K562 (cell line): Measurements from ENCODE around the gene DLGAP1. TPM values are rescaled to one million over a fixed set of nuclear protein-coding genes. Genes with fewer than 3 reads are reported as not detected.
A peak's percentile ranks its signal among the peaks of the same experiment; 100 is the strongest.

ENCODE experiments used
- DIDO1 ChIP-seq: fragments of 450-650 bp; IDR thresholded peaks from 2 replicates; pipeline ENCODE4 v1.6.1; 2016; ENCODE audit warnings: low read depth, missing biosample characterization, missing genetic modification characterization
- ELF4 ChIP-seq: fragments of 450-650 bp; formaldehyde crosslinking; IDR thresholded peaks from 2 replicates; pipeline ENCODE4 v1.4.0; 2022; ENCODE audit warnings: missing genetic modification characterization
- ETV1 ChIP-seq: fragments of 450-650 bp; conservative IDR thresholded peaks from 2 replicates; pipeline ENCODE4 v1.6.1; 2016; ENCODE audit warnings: missing genetic modification characterization, control low read depth, low read depth, missing compliant biosample characterization
- HDAC2 ChIP-seq: fragments of 450-650 bp; IDR thresholded peaks from 2 replicates; pipeline ENCODE4 v1.6.1; 2016; ENCODE audit warnings: mild to moderate bottlenecking
- JUN ChIP-seq, 2 experiments: sonication (generic) in 1 of 2; formaldehyde crosslinking in 1 of 2; IDR thresholded peaks; 2 replicates each; pipeline versions ENCODE4 v1.6.1 to v1.8.0; 2012 to 2022; ENCODE audit warnings: borderline replicate concordance in 2 of 2, mild to moderate bottlenecking in 2 of 2, improper control_type of control experiment in 1 of 2, low read depth in 1 of 2, low read length in 1 of 2, missing genetic modification reagents in 1 of 2
- NR2C2 ChIP-seq, 2 experiments: fragments of 200-800 bp in 1 of 2; sonication (Bioruptor generic) in 1 of 2; sonication (generic) in 1 of 2; formaldehyde crosslinking in 1 of 2; IDR thresholded peaks; 2 replicates each; pipeline versions ENCODE4 v1.6.1 to v1.8.0; 2016 to 2022; ENCODE audit warnings: mild to moderate bottlenecking in 1 of 2, missing compliant biosample characterization in 1 of 2, missing genetic modification characterization in 1 of 2, missing genetic modification reagents in 1 of 2
- RBM34 ChIP-seq: fragments of 200-400 bp; formaldehyde crosslinking; IDR thresholded peaks from 2 replicates; pipeline ENCODE4 v1.6.1; 2018; ENCODE audit warnings: low read length, borderline replicate concordance; ENCODE audit not compliant: insufficient read depth
- YY1 ChIP-seq, 3 experiments: IDR thresholded peaks; 2 replicates each; pipeline ENCODE4 v1.6.1; 2011; ENCODE audit warnings: low read length in 2 of 3, mild to moderate bottlenecking in 2 of 3, moderate library complexity in 2 of 3, borderline replicate concordance in 1 of 3, control low read depth in 1 of 3, low read depth in 1 of 3; ENCODE audit not compliant: insufficient read depth in 3 of 3, insufficient replicate concordance in 2 of 3, control insufficient read depth in 1 of 3, insufficient read length in 1 of 3; ENCODE audit errors: extremely low read depth in 1 of 3
- polyA plus RNA-seq, 8 experiments: library from polyadenylated mRNA; depleted of rRNA in 4 of 8; stranded (reverse) in 5 of 8; unstranded in 3 of 8; fragments of >200 nt; fragmentation: Nextera tagmentation in 2 of 8; fragmentation: Illumina TruSeq in 1 of 8; extraction: Ambion mirVana in 2 of 8; extraction: Trizol in 1 of 8; gene quantifications; 2 replicates each; pipeline versions ENCODE4 v1.2.1 to v1.2.3, GENCODE V29; 2011 to 2014; ENCODE audit warnings: inconsistent platforms in 1 of 8, missing spikeins in 1 of 8
- total RNA-seq, 7 experiments: library from RNA; depleted of rRNA in 6 of 7; stranded (reverse); fragments of >200 nt in 6 of 7; fragmentation: Illumina TruSeq in 2 of 7; extraction: Trizol in 2 of 7; gene quantifications; 2 replicates each; pipeline versions ENCODE4 v1.2.1 to v1.2.3, GENCODE V29; 2011 to 2021; ENCODE audit warnings: low replicate concordance in 1 of 7
- TF ChIP-seq, protein P1 (sequence below): fragments of 250-450 bp; sonication (Bioruptor Pico); IDR thresholded peaks from 2 replicates; pipeline ENCODE4 v1.5.0; 2021
- TF ChIP-seq, protein P2 (sequence below): fragments of 450-650 bp; IDR thresholded peaks from 2 replicates; pipeline ENCODE4 v1.7.1; 2018; ENCODE audit warnings: mild to moderate bottlenecking, low read depth; ENCODE audit not compliant: partially characterized antibody
- TF ChIP-seq, protein P3 (sequence below), 2 experiments: fragments of 150-350 bp in 1 of 2; IDR thresholded peaks; 2 replicates each; pipeline ENCODE4 v1.6.1; 2012 to 2016; ENCODE audit warnings: low read depth in 2 of 2, low read length in 2 of 2, mild to moderate bottlenecking in 1 of 2, moderate library complexity in 1 of 2
- TF ChIP-seq, protein P4 (sequence below), 2 experiments: fragments of 250-450 bp in 1 of 2; fragments of 450-650 bp in 1 of 2; sonication (Bioruptor Pico) in 1 of 2; IDR thresholded peaks; 2 replicates each; pipeline versions ENCODE4 v1.6.1 to v1.8.0; 2016 to 2021; ENCODE audit warnings: mild to moderate bottlenecking in 2 of 2, moderate library complexity in 2 of 2, missing compliant biosample characterization in 1 of 2, missing genetic modification characterization in 1 of 2
- TF ChIP-seq, protein P5 (sequence below): fragments of 250-450 bp; sonication (Bioruptor Pico); IDR thresholded peaks from 2 replicates; pipeline ENCODE4 v1.4.0; 2020

Gene DLGAP1
- total and polyA plus RNA-seq, 9 of the 15 experiments (the other 6 are each of a cell fraction or from before 2014, with no cell fraction given): 0.04 to 0.22 (median 0.08) TPM

DNA sequence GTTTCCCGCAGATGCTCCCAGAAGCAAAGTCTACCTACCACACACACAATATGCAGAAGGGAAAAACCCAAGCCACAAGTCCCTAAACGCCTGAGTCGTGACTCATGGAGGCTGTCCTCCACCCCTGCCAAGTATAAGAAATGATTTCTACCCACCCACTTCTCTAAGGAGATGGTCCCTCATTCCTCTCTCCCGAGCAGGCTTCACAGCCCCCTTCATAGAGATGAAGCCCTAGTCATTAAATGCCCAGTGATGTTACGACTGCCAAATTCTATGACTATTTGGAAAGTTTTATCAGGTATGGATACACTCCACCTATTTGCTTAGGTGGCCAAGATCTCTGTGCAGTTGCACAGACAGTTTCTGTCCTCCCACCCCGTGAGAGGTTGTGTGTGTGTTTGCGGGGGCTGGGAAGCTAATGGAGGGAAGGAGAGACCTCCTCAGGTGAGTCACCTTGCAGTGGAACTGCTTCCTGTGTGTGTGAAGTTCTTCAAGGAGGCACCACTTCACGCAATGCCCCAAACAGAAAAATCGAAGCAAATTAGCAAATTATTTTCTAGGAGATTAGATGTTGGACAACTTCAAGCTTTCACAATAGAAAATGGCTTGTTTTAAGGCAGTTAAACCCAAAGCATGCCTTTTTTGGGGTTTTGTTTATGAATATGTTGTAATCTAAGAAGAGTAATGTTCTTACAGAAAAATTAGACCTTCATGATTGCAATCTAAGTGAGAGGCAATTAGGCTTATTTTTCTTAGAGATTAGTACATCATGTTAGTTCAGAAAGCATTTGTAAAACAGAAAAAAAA is 830.0 kb downstream of the DLGAP1 start (continued):
- TF ChIP-seq ETV1 (tag): peak; percentile 54; the same call in 1 of the 2 replicates
- TF ChIP-seq, protein P1, sequence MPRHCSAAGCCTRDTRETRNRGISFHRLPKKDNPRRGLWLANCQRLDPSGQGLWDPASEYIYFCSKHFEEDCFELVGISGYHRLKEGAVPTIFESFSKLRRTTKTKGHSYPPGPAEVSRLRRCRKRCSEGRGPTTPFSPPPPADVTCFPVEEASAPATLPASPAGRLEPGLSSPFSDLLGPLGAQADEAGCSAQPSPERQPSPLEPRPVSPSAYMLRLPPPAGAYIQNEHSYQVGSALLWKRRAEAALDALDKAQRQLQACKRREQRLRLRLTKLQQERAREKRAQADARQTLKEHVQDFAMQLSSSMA (CRISPR knock-in tag): no peak
- TF ChIP-seq, protein P2, sequence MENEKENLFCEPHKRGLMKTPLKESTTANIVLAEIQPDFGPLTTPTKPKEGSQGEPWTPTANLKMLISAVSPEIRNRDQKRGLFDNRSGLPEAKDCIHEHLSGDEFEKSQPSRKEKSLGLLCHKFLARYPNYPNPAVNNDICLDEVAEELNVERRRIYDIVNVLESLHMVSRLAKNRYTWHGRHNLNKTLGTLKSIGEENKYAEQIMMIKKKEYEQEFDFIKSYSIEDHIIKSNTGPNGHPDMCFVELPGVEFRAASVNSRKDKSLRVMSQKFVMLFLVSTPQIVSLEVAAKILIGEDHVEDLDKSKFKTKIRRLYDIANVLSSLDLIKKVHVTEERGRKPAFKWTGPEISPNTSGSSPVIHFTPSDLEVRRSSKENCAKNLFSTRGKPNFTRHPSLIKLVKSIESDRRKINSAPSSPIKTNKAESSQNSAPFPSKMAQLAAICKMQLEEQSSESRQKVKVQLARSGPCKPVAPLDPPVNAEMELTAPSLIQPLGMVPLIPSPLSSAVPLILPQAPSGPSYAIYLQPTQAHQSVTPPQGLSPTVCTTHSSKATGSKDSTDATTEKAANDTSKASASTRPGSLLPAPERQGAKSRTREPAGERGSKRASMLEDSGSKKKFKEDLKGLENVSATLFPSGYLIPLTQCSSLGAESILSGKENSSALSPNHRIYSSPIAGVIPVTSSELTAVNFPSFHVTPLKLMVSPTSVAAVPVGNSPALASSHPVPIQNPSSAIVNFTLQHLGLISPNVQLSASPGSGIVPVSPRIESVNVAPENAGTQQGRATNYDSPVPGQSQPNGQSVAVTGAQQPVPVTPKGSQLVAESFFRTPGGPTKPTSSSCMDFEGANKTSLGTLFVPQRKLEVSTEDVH: no peak
- TF ChIP-seq ELF4 (CRISPR knock-in tag): peak; percentile 67
- TF ChIP-seq, protein P3, sequence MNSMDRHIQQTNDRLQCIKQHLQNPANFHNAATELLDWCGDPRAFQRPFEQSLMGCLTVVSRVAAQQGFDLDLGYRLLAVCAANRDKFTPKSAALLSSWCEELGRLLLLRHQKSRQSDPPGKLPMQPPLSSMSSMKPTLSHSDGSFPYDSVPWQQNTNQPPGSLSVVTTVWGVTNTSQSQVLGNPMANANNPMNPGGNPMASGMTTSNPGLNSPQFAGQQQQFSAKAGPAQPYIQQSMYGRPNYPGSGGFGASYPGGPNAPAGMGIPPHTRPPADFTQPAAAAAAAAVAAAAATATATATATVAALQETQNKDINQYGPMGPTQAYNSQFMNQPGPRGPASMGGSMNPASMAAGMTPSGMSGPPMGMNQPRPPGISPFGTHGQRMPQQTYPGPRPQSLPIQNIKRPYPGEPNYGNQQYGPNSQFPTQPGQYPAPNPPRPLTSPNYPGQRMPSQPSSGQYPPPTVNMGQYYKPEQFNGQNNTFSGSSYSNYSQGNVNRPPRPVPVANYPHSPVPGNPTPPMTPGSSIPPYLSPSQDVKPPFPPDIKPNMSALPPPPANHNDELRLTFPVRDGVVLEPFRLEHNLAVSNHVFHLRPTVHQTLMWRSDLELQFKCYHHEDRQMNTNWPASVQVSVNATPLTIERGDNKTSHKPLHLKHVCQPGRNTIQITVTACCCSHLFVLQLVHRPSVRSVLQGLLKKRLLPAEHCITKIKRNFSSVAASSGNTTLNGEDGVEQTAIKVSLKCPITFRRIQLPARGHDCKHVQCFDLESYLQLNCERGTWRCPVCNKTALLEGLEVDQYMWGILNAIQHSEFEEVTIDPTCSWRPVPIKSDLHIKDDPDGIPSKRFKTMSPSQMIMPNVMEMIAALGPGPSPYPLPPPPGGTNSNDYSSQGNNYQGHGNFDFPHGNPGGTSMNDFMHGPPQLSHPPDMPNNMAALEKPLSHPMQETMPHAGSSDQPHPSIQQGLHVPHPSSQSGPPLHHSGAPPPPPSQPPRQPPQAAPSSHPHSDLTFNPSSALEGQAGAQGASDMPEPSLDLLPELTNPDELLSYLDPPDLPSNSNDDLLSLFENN (IDR thresholded peaks at IDR 0.05; ENCODE audit: low read depth in 2 of 2, low read length in 2 of 2): 0 out of 4 replicates have a peak, but pooled peaks of 1 of the 2 experiments have one; percentile 5
- no peak for TF ChIP-seq RBM34
- 0 out of 2 replicates have a peak, but pooled peaks have one; percentile 33 for TF ChIP-seq NR2C2 (CRISPR knock-in tag; IDR thresholded peaks at IDR 0.05)
- TF ChIP-seq NR2C2 (tag; IDR thresholded peaks at IDR 0.05): no peak
- TF ChIP-seq, protein P4, sequence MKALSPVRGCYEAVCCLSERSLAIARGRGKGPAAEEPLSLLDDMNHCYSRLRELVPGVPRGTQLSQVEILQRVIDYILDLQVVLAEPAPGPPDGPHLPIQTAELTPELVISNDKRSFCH (CRISPR knock-in tag; IDR thresholded peaks at IDR 0.05): peak; percentile 73; the same call in 1 of the 2 replicates
- TF ChIP-seq, protein P4 (tag; IDR thresholded peaks at IDR 0.05): peak; percentile 47
- TF ChIP-seq DIDO1 (tag): no peak
- TF ChIP-seq, protein P5, sequence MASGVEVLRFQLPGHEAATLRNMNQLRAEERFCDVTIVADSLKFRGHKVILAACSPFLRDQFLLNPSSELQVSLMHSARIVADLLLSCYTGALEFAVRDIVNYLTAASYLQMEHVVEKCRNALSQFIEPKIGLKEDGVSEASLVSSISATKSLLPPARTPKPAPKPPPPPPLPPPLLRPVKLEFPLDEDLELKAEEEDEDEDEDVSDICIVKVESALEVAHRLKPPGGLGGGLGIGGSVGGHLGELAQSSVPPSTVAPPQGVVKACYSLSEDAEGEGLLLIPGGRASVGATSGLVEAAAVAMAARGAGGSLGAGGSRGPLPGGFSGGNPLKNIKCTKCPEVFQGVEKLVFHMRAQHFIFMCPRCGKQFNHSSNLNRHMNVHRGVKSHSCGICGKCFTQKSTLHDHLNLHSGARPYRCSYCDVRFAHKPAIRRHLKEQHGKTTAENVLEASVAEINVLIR: peak; percentile 32; the same call in 1 of the 2 replicates
- TF ChIP-seq YY1 (IDR thresholded peaks at IDR 0.05; ENCODE audit: borderline replicate concordance in 1 of 3, control insufficient read depth in 1 of 3, extremely low read depth in 1 of 3, insufficient read depth in 3 of 3, insufficient read length in 1 of 3, insufficient replicate concordance in 2 of 3, low read depth in 1 of 3, low read length in 2 of 3): peak in 1 of 3 experiments; percentile 47
- TF ChIP-seq HDAC2: peak; percentile 24; the same call in 1 of the 2 replicates
- TF ChIP-seq JUN (IDR thresholded peaks at IDR 0.05; ENCODE audit: borderline replicate concordance, low read depth, low read length): peak; percentile 60; the same call in 1 of the 2 replicates
- TF ChIP-seq JUN (CRISPR knock-in tag; IDR thresholded peaks at IDR 0.05; ENCODE audit: borderline replicate concordance): peak; percentile 82; the same call in 1 of the 2 replicates
